ENCODE data around the gene MAP9.
"Not testable (repeated sequence)": the region's sequence is repeated elsewhere in the genome, so short reads cannot be mapped to it uniquely, and the experiment has no call there.

Gene MAP9

GRCh38 chr4:155342142-155342541 lies 34.6 kb downstream of the MAP9 start:
- no peak for DNase-seq (ENCODE audit: low spot score)

- DNase-seq (ENCODE audit: low spot score): no peak
Observed at GRCh38 chr4:155339999-155340398, 36.8 kb downstream of the MAP9 start.

DNA sequence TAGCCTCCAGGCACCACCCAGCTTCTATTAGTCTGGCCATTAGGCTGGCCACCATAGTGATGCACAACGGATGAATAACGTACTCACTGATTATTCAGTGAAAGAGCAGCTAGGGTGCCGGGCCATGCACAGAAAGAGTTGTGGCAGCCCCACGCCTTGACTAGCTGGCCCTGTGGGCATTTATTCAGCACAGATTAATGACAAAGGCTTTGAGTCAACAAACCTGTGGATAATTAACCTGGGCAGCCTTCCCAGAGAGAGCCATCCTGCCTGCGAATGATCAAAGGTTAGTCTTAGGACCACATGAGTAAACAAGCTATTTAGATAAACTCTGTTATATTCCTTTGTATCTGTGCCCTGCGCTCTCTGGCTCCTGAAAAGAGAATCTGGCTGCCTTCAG lies 37.2 kb downstream of the MAP9 start:
- DNase-seq (ENCODE audit: low spot score): no peak

GRCh38 chr4:155338196-155338595 lies 38.6 kb downstream of the MAP9 start:
- no peak for DNase-seq (ENCODE audit: low spot score)

GRCh38 chr4:155336242-155336641 lies 40.5 kb downstream of the MAP9 start:
- DNase-seq (ENCODE audit: low spot score): no peak

- DNase-seq (ENCODE audit: low spot score): no peak
Observed at GRCh38 chr4:155331478-155331877, 45.3 kb downstream of the MAP9 start.

DNA sequence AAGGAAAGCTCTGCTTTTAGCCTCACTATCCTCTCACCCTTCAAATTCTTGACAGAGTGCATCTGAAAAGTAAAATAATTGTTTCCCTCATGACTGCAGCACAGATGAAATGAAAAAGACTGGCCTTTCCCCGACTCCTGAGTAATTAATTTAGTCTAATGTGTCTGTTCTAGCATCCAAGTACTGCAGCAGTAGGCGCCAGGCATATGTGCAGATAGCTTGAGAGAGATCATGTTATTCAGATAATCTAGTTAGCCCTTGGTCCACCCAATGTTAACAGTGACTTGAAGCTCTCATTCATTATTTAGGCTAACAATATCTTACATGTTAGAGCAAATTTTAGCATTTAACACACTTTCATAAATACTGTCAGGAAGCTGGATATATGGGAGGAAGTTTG lies 54.0 kb downstream of the MAP9 start:
- DNase-seq (ENCODE audit: low spot score): no peak

- DNase-seq (ENCODE audit: low spot score): no peak
Observed at GRCh38 chr4:155321006-155321405, 55.8 kb downstream of the MAP9 start.

DNA sequence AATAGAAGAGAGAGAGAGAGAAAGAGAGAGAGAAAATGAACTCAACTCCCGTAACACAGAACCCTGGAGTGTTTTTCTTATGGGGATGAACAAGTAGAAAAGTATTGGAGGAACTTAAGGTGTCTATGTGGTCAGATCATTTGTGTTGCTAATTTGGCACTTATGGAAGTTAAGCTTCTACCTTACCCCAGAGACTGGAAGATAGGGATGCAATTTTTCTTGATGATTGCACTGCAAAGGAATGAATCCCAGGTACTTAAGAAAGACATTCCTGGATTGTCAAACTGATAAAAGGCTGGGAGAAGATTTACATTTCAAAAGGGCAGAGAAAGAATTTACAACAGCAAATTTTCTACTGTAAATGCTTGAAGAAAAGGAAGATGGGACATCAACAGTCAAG lies 57.2 kb downstream of the MAP9 start:
- no peak for DNase-seq (ENCODE audit: low spot score)

DNA sequence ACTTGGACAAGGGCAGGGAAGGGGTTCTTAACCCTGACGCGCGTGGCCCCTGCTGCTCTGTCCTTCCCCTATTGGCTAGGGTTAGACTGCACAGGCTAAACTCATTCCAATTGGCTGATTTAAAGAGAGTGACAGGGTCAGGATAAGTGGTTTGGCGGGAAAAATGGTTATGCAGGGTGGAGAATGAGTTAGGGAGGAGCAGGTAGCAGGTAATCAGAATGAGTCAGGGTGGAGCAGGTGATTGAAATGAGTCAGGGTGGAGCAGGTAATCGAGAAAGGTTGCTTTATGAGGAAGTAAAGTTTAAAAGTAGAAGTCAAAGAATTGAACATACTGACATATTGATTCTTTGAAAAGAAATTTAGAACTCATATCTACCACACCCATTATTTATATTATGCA lies 64.7 kb downstream of the MAP9 start:
- not testable (repeated sequence) for DNase-seq (ENCODE audit: low spot score)

DNA sequence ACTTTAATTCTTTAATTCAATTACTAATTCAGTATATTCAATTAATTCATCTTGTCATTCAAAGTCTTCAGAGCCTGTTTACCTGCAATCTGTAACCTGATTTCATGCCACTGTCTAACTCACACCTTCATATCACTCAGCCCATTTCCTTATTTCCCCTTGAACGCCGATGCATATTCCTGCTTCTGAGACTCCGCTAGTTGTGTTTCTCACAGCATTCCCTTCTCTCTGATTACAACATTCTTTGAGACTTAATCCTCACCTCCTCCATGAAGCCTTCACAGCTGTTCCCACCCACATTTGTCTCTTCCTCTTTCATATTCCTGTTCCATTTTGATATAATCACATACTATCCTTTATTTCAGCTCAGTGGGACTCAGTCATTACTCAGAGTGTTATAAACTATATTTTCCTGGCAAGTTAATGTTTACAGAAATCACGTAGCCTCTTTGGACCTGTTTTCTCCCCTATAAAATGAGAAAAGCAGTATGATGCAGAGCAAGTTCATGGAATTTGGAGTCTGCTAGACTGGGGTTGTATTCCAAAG lies 69.0 kb downstream of the MAP9 start:
- DNase-seq (ENCODE audit: low spot score): no peak

DNA sequence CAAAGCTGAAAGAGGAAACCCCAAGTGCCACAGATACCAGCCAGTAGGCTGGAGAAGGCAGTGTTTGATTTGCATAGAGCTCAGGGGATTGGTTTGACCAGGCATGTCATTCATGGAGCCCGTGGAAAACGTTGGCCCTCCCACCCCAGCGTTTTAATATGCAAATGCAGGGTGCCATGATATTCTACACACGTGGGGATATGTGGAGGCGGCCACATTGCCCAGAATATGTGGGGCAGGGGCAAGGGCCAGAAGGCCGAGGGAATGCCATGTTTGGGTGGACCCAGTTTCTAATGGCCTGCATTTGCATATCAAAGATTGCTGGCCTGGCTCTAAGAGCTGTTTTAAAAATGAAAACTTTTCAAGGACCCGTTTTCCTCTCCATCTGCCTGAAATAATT lies 71.1 kb downstream of the MAP9 start:
- DNase-seq (ENCODE audit: low spot score): no peak

DNA sequence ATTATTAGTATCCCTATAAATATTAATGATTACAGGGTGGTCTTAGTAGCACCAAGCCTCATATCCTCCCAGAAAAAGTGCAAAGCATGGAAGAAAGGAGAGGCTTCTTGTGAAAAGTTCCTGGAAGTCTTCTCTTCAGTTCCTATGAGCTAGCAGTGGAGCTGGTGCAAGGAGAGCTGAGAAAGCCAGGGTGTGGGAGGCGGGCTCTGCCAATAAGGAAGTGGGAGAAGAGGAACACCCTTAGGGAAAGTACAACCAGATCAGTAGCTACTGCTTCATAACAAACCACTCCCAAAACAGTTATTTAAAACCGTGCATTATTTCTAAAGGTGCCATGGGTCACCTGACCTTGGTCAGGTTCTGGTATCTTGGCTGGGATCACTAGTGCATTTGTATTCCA lies 72.4 kb downstream of the MAP9 start:
- DNase-seq (ENCODE audit: low spot score): no peak

- DNase-seq (ENCODE audit: low spot score): no peak
Observed at GRCh38 chr4:155299103-155299502, 77.7 kb downstream of the MAP9 start.
